H9 (cell line): Measurements from ENCODE around the gene FHIT. TPM values are rescaled to one million over a fixed set of nuclear protein-coding genes. Genes with fewer than 3 reads are reported as not detected.

Source experiments
- DNase-seq: peaks from one replicate; pipeline ENCODE4 v3.0.0-alpha.2; 2017
- H2AFZ ChIP-seq: one replicate; pipeline ENCODE4 v1.6.1; 2013; ENCODE audit warnings: mild to moderate bottlenecking, low read length, control low read depth, moderate library complexity
- H2AK5ac ChIP-seq: 2 replicates; pipeline ENCODE4 v1.6.1; 2013; ENCODE audit warnings: low read length, control low read depth, mixed read lengths; ENCODE audit not compliant: insufficient read length
- H2BK120ac ChIP-seq: one replicate; pipeline ENCODE4 v1.6.1; 2013; ENCODE audit warnings: low read depth, mild to moderate bottlenecking, low read length, control low read depth, inconsistent platforms; ENCODE audit not compliant: poor library complexity, severe bottlenecking
- H2BK12ac ChIP-seq: 2 replicates; pipeline ENCODE4 v1.6.1; 2013; ENCODE audit warnings: low read length, control low read depth, mixed read lengths, low read depth; ENCODE audit not compliant: insufficient read length
- H2BK15ac ChIP-seq: 2 replicates; pipeline ENCODE4 v1.6.1; 2013; ENCODE audit warnings: low read depth, low read length, control low read depth
- H2BK20ac ChIP-seq: one replicate; pipeline ENCODE4 v1.6.1; 2013; ENCODE audit warnings: low read depth, mild to moderate bottlenecking, low read length, control low read depth, inconsistent platforms; ENCODE audit not compliant: poor library complexity, severe bottlenecking
- H2BK5ac ChIP-seq: 2 replicates; pipeline ENCODE4 v1.6.1; 2013; ENCODE audit warnings: low read length, control low read depth, mixed read lengths; ENCODE audit not compliant: insufficient read length
- H3K14ac ChIP-seq: 2 replicates; pipeline ENCODE4 v1.6.1; 2013; ENCODE audit warnings: low read length, control low read depth; ENCODE audit not compliant: insufficient read depth
- H3K18ac ChIP-seq: 2 replicates; pipeline ENCODE4 v1.6.1; 2013; ENCODE audit warnings: low read depth, mild to moderate bottlenecking, mixed read lengths, low read length, control low read depth; ENCODE audit not compliant: insufficient read length
- H3K23ac ChIP-seq: 2 replicates; pipeline ENCODE4 v1.6.1; 2013; ENCODE audit warnings: low read length, control low read depth, mixed read lengths, low read depth; ENCODE audit not compliant: insufficient read length
- H3K23me2 ChIP-seq: 2 replicates; pipeline ENCODE4 v1.6.1; 2013; ENCODE audit warnings: low read depth, mild to moderate bottlenecking, mixed read lengths, low read length, control low read depth; ENCODE audit not compliant: insufficient read length, poor library complexity, severe bottlenecking
- H3K27ac ChIP-seq: 2 replicates; pipeline ENCODE4 v1.5.1; 2013; ENCODE audit warnings: low read length, control low read depth, mixed read lengths, low read depth; ENCODE audit not compliant: insufficient read length
- H3K27me3 ChIP-seq: 2 replicates; pipeline ENCODE4 v1.6.1; 2013; ENCODE audit warnings: low read length, control low read depth, inconsistent platforms; ENCODE audit not compliant: insufficient read depth
- H3K4ac ChIP-seq: 2 replicates; pipeline ENCODE4 v1.6.1; 2013; ENCODE audit warnings: low read depth, mild to moderate bottlenecking, control low read depth, inconsistent platforms, low read length, moderate library complexity
- H3K4me1 ChIP-seq: 2 replicates; pipeline ENCODE4 v1.6.1; 2013; ENCODE audit warnings: low read length, control low read depth, inconsistent platforms; ENCODE audit not compliant: insufficient read depth
- H3K4me2 ChIP-seq: 2 replicates; pipeline ENCODE4 v1.6.1; 2013; ENCODE audit warnings: low read length, control low read depth, mixed read lengths; ENCODE audit not compliant: insufficient read length, insufficient read depth
- H3K56ac ChIP-seq: 2 replicates; pipeline ENCODE4 v1.6.1; 2013; ENCODE audit warnings: low read depth, mild to moderate bottlenecking, mixed read lengths, low read length, control low read depth; ENCODE audit not compliant: insufficient read length
- H3K79me1 ChIP-seq: 2 replicates; pipeline ENCODE4 v1.6.1; 2013; ENCODE audit warnings: low read depth, mild to moderate bottlenecking, moderate library complexity, low read length, control low read depth, inconsistent platforms; ENCODE audit not compliant: insufficient read depth, poor library complexity, severe bottlenecking
- H3K79me2 ChIP-seq: 2 replicates; pipeline ENCODE4 v1.6.1; 2013; ENCODE audit warnings: low read length, control low read depth, inconsistent platforms; ENCODE audit not compliant: insufficient read depth
- H3K9ac ChIP-seq: 2 replicates; pipeline ENCODE4 v1.6.1; 2013; ENCODE audit warnings: low read length, control low read depth, mixed read lengths; ENCODE audit not compliant: insufficient read length; ENCODE audit errors: extremely low read depth
- H3K9me3 ChIP-seq: one replicate; pipeline ENCODE4 v1.6.1; 2013; ENCODE audit warnings: low read depth, low read length, inconsistent platforms; ENCODE audit not compliant: control insufficient read depth
- H3T11ph ChIP-seq: one replicate; pipeline ENCODE4 v1.6.1; 2013; ENCODE audit warnings: mild to moderate bottlenecking, low read length, control low read depth, inconsistent platforms
- H4K20me1 ChIP-seq: one replicate; pipeline ENCODE4 v1.6.1; 2013; ENCODE audit not compliant: control insufficient read depth, insufficient read length, insufficient read depth
- H4K5ac ChIP-seq: 2 replicates; pipeline ENCODE4 v1.6.1; 2013; ENCODE audit warnings: low read depth, mild to moderate bottlenecking, mixed read lengths, low read length, control low read depth; ENCODE audit not compliant: insufficient read length
- H4K8ac ChIP-seq: replicated peaks from 2 replicates; pipeline ENCODE4 v1.6.1; 2013; ENCODE audit warnings: low read length, control low read depth, mixed read lengths, low read depth; ENCODE audit not compliant: insufficient read length
- H4K91ac ChIP-seq: 2 replicates; pipeline ENCODE4 v1.6.1; 2013; ENCODE audit warnings: low read depth, mild to moderate bottlenecking, moderate library complexity, mixed read lengths, low read length, control low read depth; ENCODE audit not compliant: insufficient read length
- H3K27ac Mint-ChIP-seq, 3 experiments: 2 replicates in 2 of 3; 3 replicates in 1 of 3; pipeline ENCODE4 v1.8.0; 2020 to 2021; ENCODE audit warnings: mixed read lengths in 3 of 3, mild to moderate bottlenecking in 1 of 3, moderate library complexity in 1 of 3
- H3K27me3 Mint-ChIP-seq: 2 replicates; pipeline ENCODE4 v1.8.0; 2021; ENCODE audit warnings: low read depth, mild to moderate bottlenecking, moderate library complexity, mixed read lengths
- H3K36me3 Mint-ChIP-seq, 3 experiments: 2 replicates in 2 of 3; 3 replicates in 1 of 3; pipeline ENCODE4 v1.8.0; 2020 to 2021; ENCODE audit warnings: low read depth in 3 of 3, mixed read lengths in 3 of 3; ENCODE audit not compliant: insufficient read depth in 1 of 3
- H3K4me1 Mint-ChIP-seq, 2 experiments: 2 replicates each; pipeline ENCODE4 v1.8.0; 2020; ENCODE audit warnings: mixed read lengths in 2 of 2
- H3K4me3 Mint-ChIP-seq, 2 experiments: 2 replicates in 1 of 2; 3 replicates in 1 of 2; pipeline ENCODE4 v1.8.0; 2020 to 2021; ENCODE audit warnings: mild to moderate bottlenecking in 2 of 2, mixed read lengths in 2 of 2, moderate library complexity in 1 of 2
- H3K9me3 Mint-ChIP-seq, 2 experiments: 2 replicates in 1 of 2; 3 replicates in 1 of 2; pipeline ENCODE4 v1.8.0; 2020; ENCODE audit warnings: mild to moderate bottlenecking in 2 of 2, mixed read lengths in 2 of 2, moderate library complexity in 1 of 2
- CTCF ChIP-seq: fragments of 200-600 bp; sonication (generic); conservative IDR thresholded peaks from 3 replicates; pipeline ENCODE4 v1.8.0; 2021; ENCODE audit warnings: antibody characterized with exemption, mild to moderate bottlenecking
- WGBS: extraction: QIAGEN DNeasy Blood & Tissue Kit; methylation state at CpG from one replicate; pipeline ENCODE4 v1.1.7; 2013; ENCODE audit warnings: missing lambda C conversion rate, low lambda C conversion rate, mixed read lengths; ENCODE audit not compliant: insufficient read length; ENCODE audit errors: extremely low coverage; 5-methylcytosine and 5-hydroxymethylcytosine counted together
- total RNA-seq: library from RNA; stranded (reverse); gene quantifications from 2 replicates; pipeline ENCODE4 v1.2.1, GENCODE V29; 2021

FHIT gene
- total RNA-seq, 1 experiment from 2014 or later, result 3.0 TPM

DNA sequence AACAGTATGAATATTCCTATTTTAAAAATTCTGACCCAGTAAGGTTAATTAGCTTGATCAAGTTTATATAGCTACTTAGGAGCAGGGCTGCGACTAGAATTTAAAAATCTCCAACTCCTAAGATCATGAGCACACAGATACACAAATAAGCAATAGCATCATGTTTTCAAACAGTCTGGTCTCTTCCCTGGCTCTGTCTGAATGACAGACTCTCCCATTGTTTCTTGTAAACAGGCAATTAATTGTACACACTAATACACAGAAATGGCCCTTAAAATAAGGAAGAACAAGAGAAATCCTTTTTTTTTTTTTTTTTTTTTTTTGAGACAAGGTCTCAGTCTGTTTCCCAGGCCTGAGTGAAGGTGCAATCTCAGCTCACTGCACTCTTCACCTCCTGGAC lies 1137.1 kb downstream of the FHIT start:
- no peak overlapping the region for H4K91ac ChIP-seq

More for the DNA sequence above, 1137.1 kb downstream of the FHIT start:
- Histone ChIP-seq H2BK15ac (no peak overlapping the region), H3K23me2 (no peaks in the 10 kb centered on the region), H3K27me3 (no peaks in the 10 kb centered on the region), H3K9me3 (no peaks in the 10 kb centered on the region), H2BK5ac (no peak overlapping the region), H3K4me2 (no peak overlapping the region), H3K4me1 (no peaks in the 10 kb centered on the region), H2BK12ac (no peak overlapping the region), H3K79me2 (no peaks in the 10 kb centered on the region), H4K8ac (no peak overlapping the region), H3K23ac (no peak overlapping the region), H3K79me1 (no peaks in the 10 kb centered on the region), H3K18ac (no peak overlapping the region), H4K5ac (no peak overlapping the region), H3K14ac (no peak overlapping the region), H4K20me1 (no peaks in the 10 kb centered on the region), H2BK20ac (no peak overlapping the region), H2AFZ (no peak overlapping the region), H3K56ac (no peak overlapping the region), H3K4ac (no peak overlapping the region), H2AK5ac (no peak overlapping the region), H2BK120ac (no peak overlapping the region), H3K27ac (no peak overlapping the region), H3T11ph (no peak overlapping the region), H3K9ac (no peak overlapping the region)
- H3K9me3 Mint-ChIP-seq, result no peaks in the 10 kb centered on the region
- no peak for TF ChIP-seq CTCF
- DNase-seq, result no peak
- no peaks in the 10 kb centered on the region for H3K27me3 Mint-ChIP-seq
- WGBS, result no CpG with 5 or more reads among the region's 1 CpG
- no peaks in the 10 kb centered on the region for H3K4me1 Mint-ChIP-seq
- H3K36me3 Mint-ChIP-seq, result no peaks in the 10 kb centered on the region
- H3K27ac Mint-ChIP-seq, result no peak overlapping the region
- H3K4me3 Mint-ChIP-seq, result no peak overlapping the region
